Tibial artery (tissue), 4 donors: ENCODE results near the gene ZNF521.
A peak's percentile ranks its signal among the peaks of the same experiment; 100 is the strongest.

Experiments used
- DNase-seq, 2 donors: peaks; one replicate each; pipeline ENCODE4 v3.0.0-alpha.2; 2019
- H3K27ac ChIP-seq, 2 donors: fragments of 200-600 bp; sonication (generic) in 1 of 2; 1 replicate in 1 of 2; 2 replicates in 1 of 2; pipeline ENCODE4 v1.5.1; 2018 to 2019; ENCODE audit warnings: mild to moderate bottlenecking in 1 of 2
- H3K27me3 ChIP-seq, 2 donors: fragments of 200-600 bp; sonication (generic) in 1 of 2; one replicate each; pipeline versions ENCODE4 v1.5.1 to v1.6.0; 2016 to 2019
- H3K36me3 ChIP-seq, 3 donors: fragments of 200-600 bp; sonication (generic) in 2 of 3; one replicate each; pipeline ENCODE4 v1.5.1; 2016 to 2019; ENCODE audit warnings: mild to moderate bottlenecking in 2 of 3
- H3K4me1 ChIP-seq, 4 donors: fragments of 200-600 bp; sonication (generic) in 2 of 4; 1 replicate in 3 of 4; 2 replicates in 1 of 4; pipeline ENCODE4 v1.5.1; 2016 to 2019
- H3K4me3 ChIP-seq, 2 donors: fragments of 200-600 bp; sonication (generic) in 1 of 2; 1 replicate in 1 of 2; 2 replicates in 1 of 2; pipeline ENCODE4 v1.5.1; 2018 to 2019; ENCODE audit warnings: mild to moderate bottlenecking in 2 of 2
- H3K9me3 ChIP-seq, 3 donors: fragments of 200-600 bp; sonication (generic) in 1 of 3; one replicate each; pipeline ENCODE4 v1.5.1; 2016 to 2019
- intact Hi-C: fragments of 100-400 bp; cut with DNase I; formaldehyde crosslinking; loops from one replicate; pipeline ENCODE4 v1.15.0; 2023; ENCODE audit warnings: low total_unique reads
- TF ChIP-seq, protein P1 (sequence below), 2 experiments: fragments of 200-600 bp in 1 of 2; fragments of 450-650 bp in 1 of 2; IDR thresholded peaks; one replicate each; pipeline ENCODE4 v1.5.1; 2017 to 2019; ENCODE audit warnings: antibody characterized with exemption in 2 of 2, mild to moderate bottlenecking in 1 of 2, moderate library complexity in 1 of 2

Gene ZNF521

DNA sequence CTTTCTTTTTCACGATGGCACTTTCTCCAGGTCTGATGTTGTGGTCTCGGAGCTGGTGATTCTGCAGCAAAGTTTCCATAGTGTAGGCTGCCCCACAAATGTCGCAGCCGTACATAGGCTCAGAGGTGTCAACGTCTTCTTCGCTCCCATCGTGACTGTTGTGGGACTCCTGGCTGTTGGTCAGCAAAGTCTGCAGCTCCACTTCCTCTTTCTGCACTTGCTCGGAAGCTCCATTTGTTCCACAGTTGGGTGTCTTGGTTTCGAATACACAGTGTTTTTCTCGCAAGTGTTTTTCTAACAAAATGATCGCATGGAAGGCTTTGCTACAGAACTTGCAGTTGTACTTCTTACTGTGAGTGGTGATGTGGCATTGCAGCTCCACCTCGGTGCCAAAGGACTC, 126.8 kb downstream of the ZNF521 start:
- Histone ChIP-seq H3K27me3 (no peaks in the 10 kb centered on the region), H3K36me3 (peaks cover 0 to 5% (median 4%) of the 10 kb centered on the region in 3 donors), H3K9me3 (no peaks in the 10 kb centered on the region), H3K27ac (no peak overlapping the region), H3K4me1 (peaks cover 0 to 3% (median 1%) of the 10 kb centered on the region in 4 donors), H3K4me3 (no peak overlapping the region)
- intact Hi-C loops: no loop called here
- DNase-seq: no peak
- TF ChIP-seq, protein P1, sequence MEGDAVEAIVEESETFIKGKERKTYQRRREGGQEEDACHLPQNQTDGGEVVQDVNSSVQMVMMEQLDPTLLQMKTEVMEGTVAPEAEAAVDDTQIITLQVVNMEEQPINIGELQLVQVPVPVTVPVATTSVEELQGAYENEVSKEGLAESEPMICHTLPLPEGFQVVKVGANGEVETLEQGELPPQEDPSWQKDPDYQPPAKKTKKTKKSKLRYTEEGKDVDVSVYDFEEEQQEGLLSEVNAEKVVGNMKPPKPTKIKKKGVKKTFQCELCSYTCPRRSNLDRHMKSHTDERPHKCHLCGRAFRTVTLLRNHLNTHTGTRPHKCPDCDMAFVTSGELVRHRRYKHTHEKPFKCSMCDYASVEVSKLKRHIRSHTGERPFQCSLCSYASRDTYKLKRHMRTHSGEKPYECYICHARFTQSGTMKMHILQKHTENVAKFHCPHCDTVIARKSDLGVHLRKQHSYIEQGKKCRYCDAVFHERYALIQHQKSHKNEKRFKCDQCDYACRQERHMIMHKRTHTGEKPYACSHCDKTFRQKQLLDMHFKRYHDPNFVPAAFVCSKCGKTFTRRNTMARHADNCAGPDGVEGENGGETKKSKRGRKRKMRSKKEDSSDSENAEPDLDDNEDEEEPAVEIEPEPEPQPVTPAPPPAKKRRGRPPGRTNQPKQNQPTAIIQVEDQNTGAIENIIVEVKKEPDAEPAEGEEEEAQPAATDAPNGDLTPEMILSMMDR (IDR thresholded peaks at IDR 0.05): no peak

- peak in 1 of 2 donors; percentile 53 for DNase-seq
- TF ChIP-seq, protein P1 (IDR thresholded peaks at IDR 0.05): no peak
- no peaks in the 10 kb centered on the region for H3K27me3 ChIP-seq
- H3K9me3 ChIP-seq: no peaks in the 10 kb centered on the region
- no peaks in the 10 kb centered on the region for H3K4me1 ChIP-seq
- no peak overlapping the region for H3K27ac ChIP-seq
- intact Hi-C loops: no loop called here
- H3K4me3 ChIP-seq: no peak overlapping the region
- H3K36me3 ChIP-seq: peaks cover 0 to 5% (median 4%) of the 10 kb centered on the region in 3 donors
These were observed 127.8 kb downstream of the ZNF521 start for GRCh38 chr18:25223899-25224886.

- H3K4me3 ChIP-seq: no peak overlapping the region
- peaks cover 0 to 5% (median 4%) of the 10 kb centered on the region in 3 donors for H3K36me3 ChIP-seq
- intact Hi-C loops: no loop called here
- no peak overlapping the region for H3K27ac ChIP-seq
- no peaks in the 10 kb centered on the region for H3K4me1 ChIP-seq
- TF ChIP-seq, protein P1 (IDR thresholded peaks at IDR 0.05): no peak
- no peaks in the 10 kb centered on the region for H3K9me3 ChIP-seq
- DNase-seq: no peak
- no peaks in the 10 kb centered on the region for H3K27me3 ChIP-seq
These were observed 128.8 kb downstream of the ZNF521 start for GRCh38 chr18:25223211-25223610.

- H3K27ac ChIP-seq: no peak overlapping the region
- intact Hi-C loops: no loop called here
- H3K4me1 ChIP-seq: no peaks in the 10 kb centered on the region
- H3K36me3 ChIP-seq: peaks cover 0 to 5% (median 4%) of the 10 kb centered on the region in 3 donors
- no peaks in the 10 kb centered on the region for H3K27me3 ChIP-seq
- no peak overlapping the region for H3K4me3 ChIP-seq
- TF ChIP-seq, protein P1 (IDR thresholded peaks at IDR 0.05): no peak
- DNase-seq: no peak
- H3K9me3 ChIP-seq: no peaks in the 10 kb centered on the region
These were observed 129.3 kb downstream of the ZNF521 start for GRCh38 chr18:25222648-25223047.

- no peak for DNase-seq
- intact Hi-C loops: no loop called here
- H3K4me1 ChIP-seq: no peaks in the 10 kb centered on the region
These were observed 141.3 kb downstream of the ZNF521 start for GRCh38 chr18:25210622-25211021.

More at GRCh38 chr18:25210622-25211021, 141.3 kb downstream of the ZNF521 start:
- Histone ChIP-seq H3K27ac (no peak overlapping the region), H3K9me3 (no peaks in the 10 kb centered on the region), H3K36me3 (no peaks in the 10 kb centered on the region), H3K27me3 (no peaks in the 10 kb centered on the region), H3K4me3 (no peak overlapping the region)
- TF ChIP-seq, protein P1 (IDR thresholded peaks at IDR 0.05): no peak
